Measurements from ENCODE around the gene TKTL1. TPM values are rescaled to one million over a fixed set of nuclear protein-coding genes. Genes with fewer than 3 reads are reported as not detected.
A peak's percentile ranks its signal among the peaks of the same experiment; 100 is the strongest.

Gene TKTL1
- total RNA-seq (2021; fragmentation: NEBNext Ultra II Directional; extraction: Animal tissue kit (Norgen Biotek cat#: 25700)) (not detected in 2 replicates), polyA plus RNA-seq (2011; rRNA removed) (0.03 and 0.05 TPM in 2 replicates), polyA minus RNA-seq (2011; rRNA and poly(A)+ RNA removed) (0.27 TPM in 1 of 2 replicates, not detected in the other)
- polyA plus RNA-seq (2011; cell fraction: cytosol; rRNA removed), result 0.03 TPM
- polyA plus RNA-seq (2011; cell fraction: nucleus; rRNA removed), result not detected
- not detected in 4 replicates for polyA plus RNA-seq (2012, experiment 1 of 2)
- not detected for polyA plus RNA-seq (2012, experiment 2 of 2)
- not detected for polyA plus RNA-seq (2013, experiment 1 of 2)
- polyA plus RNA-seq (2013, experiment 2 of 2), result 0.02 TPM
- polyA minus RNA-seq (2011; cell fraction: cytosol; rRNA and poly(A)+ RNA removed), result not detected
- not detected for polyA minus RNA-seq (2011; cell fraction: nucleus; rRNA and poly(A)+ RNA removed)
- long read RNA-seq, experiment 1, result 0 reads
- long read RNA-seq, experiment 2, result 0 reads

- no peaks in the 10 kb centered on the region for H4K20me1 ChIP-seq (replicated peaks in 1 of 2; ENCODE audit: control insufficient read depth in 1 of 2, insufficient read depth in 2 of 2, low read length in 2 of 2)
- no peak within 1 kb of the TSS for H3K56ac ChIP-seq (replicated peaks; ENCODE audit: insufficient read length, low read depth, low read length)
- no peak within 1 kb of the TSS for H2AK5ac ChIP-seq (ENCODE audit: low read depth, low read length)
- no peaks in the 10 kb centered on the region for H3K79me2 ChIP-seq (ENCODE audit: control insufficient read depth in 1 of 2, insufficient read depth in 2 of 2, low read length in 2 of 2)
- no peak within 1 kb of the TSS for H3K9ac ChIP-seq (replicated peaks in 1 of 4; ENCODE audit: extremely low read depth in 1 of 4, low read depth in 3 of 4, low read length in 3 of 4)
- H3K27ac ChIP-seq (ENCODE audit: low read depth, low read length), result no peak within 1 kb of the TSS
- WGBS, 2 experiments (ENCODE audit: extremely low coverage in 1 of 2, insufficient coverage in 1 of 2, insufficient read length in 1 of 2, insufficient replicate concordance in 2 of 2, low coverage in 1 of 2, low lambda C conversion rate in 2 of 2, missing lambda C conversion rate in 1 of 2), result 99% methylated on average over 20 of the region's 37 CpGs; no CpG with 5 or more reads in 1 of the 2 experiments
- H2BK15ac ChIP-seq (ENCODE audit: low read length), result no peak within 1 kb of the TSS
- H3K79me1 ChIP-seq (ENCODE audit: low read depth, low read length), result no peaks in the 10 kb centered on the region
- no peak within 1 kb of the TSS for H4K91ac ChIP-seq (replicated peaks; ENCODE audit: insufficient read length, low read length)
- H2BK20ac ChIP-seq (ENCODE audit: low read length), result no peak within 1 kb of the TSS
- no peak within 1 kb of the TSS for H3K14ac ChIP-seq (ENCODE audit: insufficient read length)
- TF ChIP-seq KDM1A (IDR thresholded peaks at IDR 0.05; ENCODE audit: borderline replicate concordance, low read length) (no peak), MAFK (IDR thresholded peaks at IDR 0.05; ENCODE audit: low read depth, low read length) (no peak), PHF8 (conservative IDR thresholded peaks at IDR 0.05; ENCODE audit: low read depth, low read length) (no peak), KDM4A (IDR thresholded peaks at IDR 0.05; ENCODE audit: low read depth, low read length, severe bottlenecking) (no peak)
- TF ChIP-seq, protein P1, sequence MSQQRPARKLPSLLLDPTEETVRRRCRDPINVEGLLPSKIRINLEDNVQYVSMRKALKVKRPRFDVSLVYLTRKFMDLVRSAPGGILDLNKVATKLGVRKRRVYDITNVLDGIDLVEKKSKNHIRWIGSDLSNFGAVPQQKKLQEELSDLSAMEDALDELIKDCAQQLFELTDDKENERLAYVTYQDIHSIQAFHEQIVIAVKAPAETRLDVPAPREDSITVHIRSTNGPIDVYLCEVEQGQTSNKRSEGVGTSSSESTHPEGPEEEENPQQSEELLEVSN (IDR thresholded peaks at IDR 0.05), result 0 out of 2 replicates have a peak, but pooled peaks have one; percentile 9
- H3K23me2 ChIP-seq (ENCODE audit: low read depth, low read length), result no peaks in the 10 kb centered on the region
- no peaks in the 10 kb centered on the region for H3K27me3 ChIP-seq (replicated peaks in 1 of 4; ENCODE audit: control insufficient read depth in 3 of 4, extremely low read depth in 1 of 4, insufficient read depth in 3 of 4, low read length in 3 of 4)
- H3K9me3 ChIP-seq (ENCODE audit: insufficient read depth in 2 of 2, low read depth in 1 of 2, low read length in 1 of 2), result no peaks in the 10 kb centered on the region
- FAIRE-seq (no peak), DNase-seq (ENCODE audit: low read depth in 1 of 2, low spot score in 2 of 2) (no peak)
- no peak within 1 kb of the TSS for H2BK120ac ChIP-seq (replicated peaks; ENCODE audit: low read depth, low read length)
- no peak within 1 kb of the TSS for H3K4ac ChIP-seq (replicated peaks; ENCODE audit: insufficient read length, low read depth, low read length)
- H2BK5ac ChIP-seq (ENCODE audit: low read depth, low read length), result no peak within 1 kb of the TSS
- H4K8ac ChIP-seq (ENCODE audit: extremely low read depth, insufficient read depth, low read length), result no peak within 1 kb of the TSS
- H3K4me2 ChIP-seq (ENCODE audit: insufficient read depth in 1 of 2, low read depth in 2 of 2, low read length in 2 of 2), result no peak within 1 kb of the TSS
- no peak within 1 kb of the TSS for H3K23ac ChIP-seq (ENCODE audit: insufficient read length)
- H3K36me3 ChIP-seq (ENCODE audit: control insufficient read depth in 2 of 4, insufficient read depth in 4 of 4, low read length in 3 of 4), result no peaks in the 10 kb centered on the region
- no peaks in the 10 kb centered on the region for H3K4me1 ChIP-seq (replicated peaks in 1 of 4; ENCODE audit: control insufficient read depth in 3 of 4, insufficient read depth in 4 of 4, low read length in 3 of 4)
- no peak within 1 kb of the TSS for H3K18ac ChIP-seq (ENCODE audit: extremely low read depth, low read length)
- no peak within 1 kb of the TSS for H4K5ac ChIP-seq (ENCODE audit: insufficient read length, low read depth, low read length)
- no peak within 1 kb of the TSS for H2AFZ ChIP-seq (ENCODE audit: low read length)
- H3K4me3 ChIP-seq (ENCODE audit: extremely low read depth in 1 of 4, insufficient read depth in 2 of 4, low read depth in 3 of 4, low read length in 4 of 4), result no peak within 1 kb of the TSS
- H2BK12ac ChIP-seq (ENCODE audit: low read depth, low read length), result no peak within 1 kb of the TSS
- POLR2A ChIA-PET (ENCODE audit: partially characterized antibody), result no interaction called here
- CTCF ChIA-PET (ENCODE audit: partially characterized antibody), result no interaction called here
These were observed at the start of gene TKTL1 for GRCh38 chrX:154295664-154296310. TKTL1 (plus strand) TSS chrX:154295795; CDS start chrX:154295860, 65 bp downstream.
